ENCODE results near the gene AKIRIN1.

DNA sequence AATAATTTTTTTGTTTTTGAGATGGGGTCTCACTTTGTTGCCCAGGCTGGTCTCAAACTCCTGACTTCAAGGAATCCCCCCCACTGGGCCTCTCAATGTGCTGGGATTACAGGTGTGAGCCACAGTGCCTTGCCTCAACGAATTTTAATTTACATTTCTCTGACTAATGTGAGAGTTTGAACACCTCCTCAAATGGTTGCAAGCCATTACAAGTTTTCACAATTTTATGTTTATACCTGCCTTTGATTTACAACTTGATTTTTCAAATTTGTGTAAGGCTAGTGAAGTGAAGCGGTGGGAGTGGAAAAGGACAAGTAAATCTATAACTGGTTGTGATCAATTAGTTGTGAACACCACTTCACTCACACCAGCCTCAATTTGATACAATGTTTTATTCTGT lies 40.5 kb upstream of the AKIRIN1 start:
- TF ChIP-seq, protein P1, sequence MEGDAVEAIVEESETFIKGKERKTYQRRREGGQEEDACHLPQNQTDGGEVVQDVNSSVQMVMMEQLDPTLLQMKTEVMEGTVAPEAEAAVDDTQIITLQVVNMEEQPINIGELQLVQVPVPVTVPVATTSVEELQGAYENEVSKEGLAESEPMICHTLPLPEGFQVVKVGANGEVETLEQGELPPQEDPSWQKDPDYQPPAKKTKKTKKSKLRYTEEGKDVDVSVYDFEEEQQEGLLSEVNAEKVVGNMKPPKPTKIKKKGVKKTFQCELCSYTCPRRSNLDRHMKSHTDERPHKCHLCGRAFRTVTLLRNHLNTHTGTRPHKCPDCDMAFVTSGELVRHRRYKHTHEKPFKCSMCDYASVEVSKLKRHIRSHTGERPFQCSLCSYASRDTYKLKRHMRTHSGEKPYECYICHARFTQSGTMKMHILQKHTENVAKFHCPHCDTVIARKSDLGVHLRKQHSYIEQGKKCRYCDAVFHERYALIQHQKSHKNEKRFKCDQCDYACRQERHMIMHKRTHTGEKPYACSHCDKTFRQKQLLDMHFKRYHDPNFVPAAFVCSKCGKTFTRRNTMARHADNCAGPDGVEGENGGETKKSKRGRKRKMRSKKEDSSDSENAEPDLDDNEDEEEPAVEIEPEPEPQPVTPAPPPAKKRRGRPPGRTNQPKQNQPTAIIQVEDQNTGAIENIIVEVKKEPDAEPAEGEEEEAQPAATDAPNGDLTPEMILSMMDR (IDR thresholded peaks at IDR 0.05), result no peak
- TF ChIP-seq POLR2A (IDR thresholded peaks at IDR 0.05) (no peak), EP300 (IDR thresholded peaks at IDR 0.05) (no peak)

Measured in tibial nerve (tissue), 4 donors.